ENCODE results near the gene NANOGP8. TPM values are rescaled to one million over a fixed set of nuclear protein-coding genes. Genes with fewer than 3 reads are reported as not detected.
"Not testable (repeated sequence)": the region's sequence is repeated elsewhere in the genome, so short reads cannot be mapped to it uniquely, and the experiment has no call there.

Gene NANOGP8, protein sequence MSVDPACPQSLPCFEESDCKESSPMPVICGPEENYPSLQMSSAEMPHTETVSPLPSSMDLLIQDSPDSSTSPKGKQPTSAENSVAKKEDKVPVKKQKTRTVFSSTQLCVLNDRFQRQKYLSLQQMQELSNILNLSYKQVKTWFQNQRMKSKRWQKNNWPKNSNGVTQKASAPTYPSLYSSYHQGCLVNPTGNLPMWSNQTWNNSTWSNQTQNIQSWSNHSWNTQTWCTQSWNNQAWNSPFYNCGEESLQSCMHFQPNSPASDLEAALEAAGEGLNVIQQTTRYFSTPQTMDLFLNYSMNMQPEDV
- not detected in 2 replicates for total RNA-seq

GRCh38 chr15:35085176-35085919 lies at the start of gene NANOGP8:
Gene NANOGP8 (minus strand): TSS chr15:35085295. CDS start chr15:35085110, 185 bp downstream.
- DNase-seq = not testable (repeated sequence)

DNA sequence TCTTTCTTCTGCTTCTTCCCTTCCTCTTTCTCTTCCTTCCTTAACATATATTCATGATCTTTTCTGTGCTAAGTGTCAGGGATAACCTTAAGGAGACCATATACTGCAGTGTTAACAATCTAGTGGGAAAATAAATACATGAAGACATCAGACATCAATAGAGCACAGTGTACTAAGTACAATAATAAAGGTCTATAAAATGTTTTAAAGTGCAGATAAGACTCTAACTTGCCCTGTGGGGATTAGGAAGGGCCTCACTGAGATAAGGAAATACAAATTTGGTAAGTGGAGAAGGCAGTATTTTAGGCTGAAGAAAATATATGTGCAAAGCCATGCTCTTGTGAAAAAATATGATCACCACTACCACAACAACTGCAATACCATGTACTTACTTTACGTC lies 49.2 kb upstream of the NANOGP8 start:
- DNase-seq = no peak

GRCh38 chr15:35130245-35130644 lies 45.1 kb upstream of the NANOGP8 start:
- no peak for DNase-seq

DNA sequence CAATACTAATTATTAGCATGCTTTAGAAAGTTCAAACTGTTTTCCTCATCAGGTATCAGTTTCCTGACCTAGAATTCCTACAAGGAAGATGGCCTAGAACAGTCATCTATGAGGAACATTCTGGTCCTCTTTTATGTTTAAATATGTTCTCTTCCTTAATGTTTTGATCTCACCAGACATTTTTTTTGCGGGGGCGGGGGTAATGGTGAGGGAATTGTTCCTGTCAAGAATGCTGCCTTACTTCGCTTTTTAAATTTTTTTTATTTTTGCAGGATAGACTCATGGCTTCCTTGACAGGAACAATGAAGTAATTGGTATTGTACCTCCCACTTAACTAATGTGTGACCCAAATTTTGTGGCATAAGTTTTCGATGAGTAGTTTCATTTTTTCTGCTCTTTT lies 44.3 kb upstream of the NANOGP8 start:
- no peak for DNase-seq

- DNase-seq = no peak
Measured at GRCh38 chr15:35127717-35128116, 42.6 kb upstream of the NANOGP8 start.

DNA sequence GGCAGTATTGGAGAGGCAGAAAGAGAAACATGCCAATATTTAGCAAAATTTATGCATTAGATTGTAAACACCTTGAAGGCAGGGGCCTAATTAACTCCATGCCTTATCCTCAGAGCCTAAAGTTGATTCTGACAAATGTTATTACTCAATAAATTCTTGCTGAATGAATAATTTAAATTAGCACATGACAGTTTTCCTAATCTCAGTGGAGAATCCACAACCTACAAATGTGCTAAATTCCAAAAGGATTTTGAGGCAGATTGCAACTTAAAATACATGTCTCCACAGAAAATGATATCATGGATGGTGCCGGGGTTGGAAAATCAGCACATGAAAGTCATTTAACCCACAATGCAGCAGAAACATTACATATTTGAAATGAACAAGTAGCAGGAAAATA lies 41.1 kb upstream of the NANOGP8 start:
- no peak for DNase-seq

DNA sequence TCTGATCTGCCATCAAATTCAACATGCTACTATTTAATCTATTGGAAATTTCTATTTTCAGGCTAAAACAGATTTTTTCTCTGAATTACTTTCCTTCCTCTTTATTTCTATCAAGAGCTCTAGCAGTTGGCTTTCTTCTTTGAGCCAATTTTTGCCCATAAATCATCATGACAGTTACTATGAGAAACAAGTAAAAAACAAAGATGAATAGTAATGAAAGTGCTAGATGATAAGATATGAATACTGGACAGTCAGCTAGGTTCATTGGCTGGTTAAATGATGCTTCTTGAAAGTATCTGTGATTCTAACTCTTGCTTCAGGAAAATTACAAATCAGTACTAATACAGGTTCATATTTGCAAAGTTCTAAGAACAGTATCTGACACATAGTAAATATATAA lies 38.6 kb upstream of the NANOGP8 start:
- no peak for DNase-seq

DNA sequence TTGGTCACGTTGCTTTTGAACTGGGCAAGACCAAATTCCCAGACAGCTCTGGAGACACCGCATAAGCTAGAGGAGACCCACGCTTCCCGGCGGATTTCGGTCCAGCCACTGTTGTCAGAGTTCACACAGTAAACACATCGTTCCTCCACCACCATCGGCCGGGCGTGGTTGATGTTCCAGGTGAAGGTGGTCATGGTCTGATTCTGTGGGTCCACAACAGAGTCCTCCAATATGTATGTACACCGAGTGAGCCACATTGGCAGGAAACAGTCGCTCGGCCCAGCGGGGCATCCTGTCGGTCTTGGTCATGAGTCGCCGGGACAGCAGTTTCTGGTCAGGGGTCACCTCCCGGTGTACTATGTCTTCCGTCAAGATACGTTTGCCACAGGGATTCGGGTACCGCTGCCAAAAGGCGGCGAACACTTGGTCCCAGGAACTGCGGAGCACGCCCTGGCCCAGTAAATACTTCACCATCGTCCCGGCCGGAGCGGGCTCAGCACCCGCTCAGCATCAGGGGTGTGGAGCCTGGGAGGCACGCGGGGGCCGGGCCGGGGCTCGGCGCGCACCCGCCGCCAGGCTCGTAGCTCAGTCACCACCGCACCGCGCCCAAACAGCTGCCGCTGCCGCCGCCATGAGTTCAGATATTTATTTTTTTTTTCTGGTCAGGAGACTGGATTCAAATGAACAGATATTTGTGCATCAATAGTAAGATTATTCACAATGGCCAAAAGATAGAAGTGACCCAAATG lies 36.7 kb upstream of the NANOGP8 start:
- DNase-seq = no peak

DNA sequence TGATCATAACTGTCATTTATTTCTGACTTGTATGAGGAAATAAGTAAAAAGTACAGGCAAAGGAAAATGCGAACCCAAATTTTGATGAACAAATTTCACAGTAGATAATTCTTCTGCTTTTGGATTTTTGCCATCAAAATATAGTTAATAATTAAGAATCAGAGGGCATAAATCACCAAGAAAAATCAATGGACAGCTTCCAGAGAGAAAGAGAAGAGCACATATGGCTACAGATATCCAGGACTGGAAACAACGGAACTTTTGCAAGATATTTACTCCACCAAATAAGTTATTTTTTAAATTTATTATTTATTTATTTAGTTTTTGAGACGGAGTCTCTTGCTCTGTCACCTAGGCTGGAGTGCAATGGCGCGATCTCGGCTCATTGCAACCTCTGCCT lies 35.1 kb upstream of the NANOGP8 start:
- DNase-seq = no peak

DNA sequence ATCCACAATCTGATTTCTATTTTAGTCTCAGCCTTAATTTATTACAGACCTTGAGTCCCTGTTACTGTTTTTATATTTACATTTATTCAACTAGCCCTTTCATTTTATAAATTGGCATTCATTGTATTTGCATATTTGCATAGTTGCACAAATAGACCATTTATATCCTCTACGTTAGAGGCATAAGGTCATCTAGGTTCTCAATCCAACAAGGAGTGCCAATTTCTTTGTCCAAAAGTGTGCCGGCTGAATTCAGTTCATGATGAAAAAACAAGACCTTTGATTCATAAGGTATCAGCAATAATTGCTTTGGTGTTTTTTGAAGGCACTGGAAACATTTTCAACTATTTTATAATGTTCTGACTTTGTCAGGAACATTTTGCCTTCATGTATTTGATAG lies 33.9 kb upstream of the NANOGP8 start:
- no peak for DNase-seq

DNA sequence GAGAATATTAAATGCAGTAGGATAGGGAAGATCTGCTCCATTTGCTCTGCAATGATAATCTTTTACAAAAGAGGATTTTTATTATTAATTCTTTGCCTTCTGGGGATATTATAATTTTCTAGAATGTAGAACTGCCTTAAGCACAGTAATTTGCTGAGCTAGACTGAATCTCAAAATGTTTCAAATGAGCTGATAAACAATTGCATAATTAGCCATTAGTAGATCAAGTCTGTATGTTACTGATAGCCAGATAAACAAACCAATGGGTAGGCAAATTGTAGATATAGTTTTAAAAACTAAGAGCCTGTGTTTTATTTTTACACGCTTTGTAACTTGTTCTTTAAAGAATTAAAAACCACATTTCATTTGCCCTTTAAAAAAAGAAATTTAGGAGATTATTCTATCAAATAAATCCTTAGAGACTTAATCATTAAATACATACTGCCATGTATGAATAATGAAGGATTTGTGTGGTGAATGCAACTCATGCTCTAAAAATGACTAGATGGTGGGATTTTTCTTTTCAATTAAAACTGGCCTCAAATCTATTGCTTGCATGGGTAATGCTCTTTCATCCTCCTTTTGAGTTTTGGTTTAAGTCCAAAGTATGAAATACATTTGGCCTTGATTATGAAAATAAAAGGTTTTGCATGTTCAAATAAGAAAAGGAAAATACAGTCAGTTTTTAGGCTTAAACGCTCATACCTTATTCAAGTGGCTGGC lies 32.6 kb upstream of the NANOGP8 start:
- DNase-seq = no peak

GRCh38 chr15:35115155-35115725 lies 30.1 kb upstream of the NANOGP8 start:
- no peak for DNase-seq

GRCh38 chr15:35112346-35112745 lies 27.3 kb upstream of the NANOGP8 start:
- DNase-seq = no peak

DNA sequence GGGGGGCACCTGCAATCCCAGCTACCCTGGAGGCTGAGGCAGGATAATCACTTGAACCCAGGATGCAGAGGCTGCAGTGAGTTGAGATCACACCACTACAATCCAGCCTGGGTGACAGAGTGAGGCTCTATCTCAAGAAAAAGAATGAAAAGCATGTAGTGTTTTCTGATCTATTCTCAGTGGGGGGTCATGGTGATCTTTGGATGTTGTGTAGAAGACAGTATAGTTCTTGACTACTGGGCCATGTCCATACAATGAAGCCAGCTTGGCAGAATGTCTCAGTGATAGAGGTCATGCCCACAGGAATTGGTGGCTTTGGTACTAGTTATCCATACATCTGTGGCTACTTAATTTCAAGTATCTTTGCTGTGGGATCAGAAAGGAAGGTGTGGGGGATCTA lies 26.8 kb upstream of the NANOGP8 start:
- no peak for DNase-seq

DNA sequence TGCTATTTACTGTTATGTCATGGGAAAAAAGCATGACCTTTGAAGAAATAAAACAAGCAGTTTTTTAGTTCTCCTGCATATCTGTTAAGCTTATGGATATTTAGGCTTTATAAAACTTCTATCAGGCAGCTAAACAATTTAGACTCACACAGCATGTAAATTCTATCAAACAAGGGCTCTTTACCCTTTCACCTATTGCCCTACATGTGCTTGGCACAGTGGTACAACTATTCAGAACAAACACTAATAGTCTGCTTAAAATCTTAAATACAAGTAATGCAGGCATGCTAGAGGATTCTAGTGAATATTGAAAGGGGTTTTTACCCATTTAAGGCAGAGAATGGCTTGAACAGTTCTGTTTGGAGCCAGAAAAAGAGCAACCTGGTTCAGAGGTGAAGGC lies 23.4 kb upstream of the NANOGP8 start:
- DNase-seq = no peak

DNA sequence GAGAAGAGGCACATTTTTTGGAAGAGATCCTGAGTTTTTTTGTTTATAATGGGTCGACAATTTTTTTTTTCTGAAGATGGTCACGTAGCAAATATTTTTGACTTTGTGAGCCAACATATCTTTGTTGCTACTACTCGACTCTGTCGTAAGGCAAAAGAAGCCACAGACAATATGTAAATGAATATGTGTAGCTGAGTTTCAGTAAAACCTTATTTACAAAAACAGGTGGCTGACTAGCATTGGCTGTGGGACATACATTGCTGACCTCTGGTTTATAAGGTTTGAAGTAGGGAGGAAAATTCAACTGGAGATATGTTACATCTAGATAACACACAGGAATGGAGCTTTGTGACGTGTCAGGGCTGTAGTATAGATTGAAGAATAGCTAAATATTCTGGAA lies 22.5 kb upstream of the NANOGP8 start:
- DNase-seq = no peak

DNA sequence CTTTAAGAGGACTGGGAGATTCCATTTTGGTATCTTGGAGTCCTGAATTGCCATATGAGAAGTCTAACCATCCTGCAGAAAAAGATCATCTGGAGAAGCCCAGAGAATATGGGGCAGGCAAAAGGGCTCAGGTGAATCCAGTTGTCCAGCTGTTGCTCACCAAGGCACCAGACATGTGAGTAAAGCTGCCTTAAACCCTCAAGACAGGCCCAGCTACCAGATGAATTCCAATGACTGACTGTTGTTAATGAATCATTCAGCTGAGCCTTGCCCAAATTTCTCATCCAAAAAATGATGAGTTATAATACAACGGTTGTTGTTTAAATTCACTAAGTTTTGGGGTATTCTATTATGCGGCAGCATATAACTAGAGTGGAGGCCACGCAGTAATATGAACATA lies 22.0 kb upstream of the NANOGP8 start:
- no peak for DNase-seq

- no peak for DNase-seq
Measured at GRCh38 chr15:35104526-35105147, 19.5 kb upstream of the NANOGP8 start.

DNA sequence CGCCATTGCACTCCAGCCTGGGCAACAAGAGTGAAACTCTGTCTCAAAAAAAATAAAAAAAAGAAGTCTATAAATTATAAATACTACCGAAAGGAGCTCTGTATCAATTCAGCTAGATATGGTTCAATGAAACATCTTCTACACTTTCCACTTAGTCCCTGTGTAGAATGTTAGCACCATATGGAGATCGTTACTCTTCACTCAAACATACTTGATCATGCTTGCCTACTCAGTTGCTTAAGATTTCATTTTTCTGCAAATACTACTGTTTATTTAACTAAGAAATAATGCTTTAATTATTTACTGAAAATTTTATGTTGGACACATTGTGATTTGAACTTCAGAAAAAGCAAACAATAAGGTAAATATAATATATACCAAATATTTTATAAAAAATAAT lies 17.1 kb upstream of the NANOGP8 start:
- DNase-seq = no peak

DNA sequence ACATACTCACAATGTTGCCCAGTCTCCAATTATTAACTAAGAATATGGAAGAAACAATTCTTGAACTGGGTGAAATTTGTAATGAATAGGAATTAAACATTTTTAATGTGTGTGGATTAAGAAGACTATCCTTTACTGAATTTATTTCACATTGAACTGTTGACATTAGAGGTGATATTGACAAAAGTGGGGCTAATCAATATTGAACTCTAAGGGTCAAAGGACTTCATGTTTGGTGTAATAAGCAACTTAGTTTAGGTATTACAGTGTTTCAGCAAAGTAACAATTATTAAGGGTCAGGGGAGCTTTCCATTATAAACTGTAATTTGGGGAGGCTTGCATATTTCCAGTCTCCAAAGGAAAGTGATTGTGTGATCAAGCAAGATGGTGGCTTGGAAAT lies 16.2 kb upstream of the NANOGP8 start:
- DNase-seq = no peak

GRCh38 chr15:35098737-35099136 lies 13.6 kb upstream of the NANOGP8 start:
- no peak for DNase-seq

DNA sequence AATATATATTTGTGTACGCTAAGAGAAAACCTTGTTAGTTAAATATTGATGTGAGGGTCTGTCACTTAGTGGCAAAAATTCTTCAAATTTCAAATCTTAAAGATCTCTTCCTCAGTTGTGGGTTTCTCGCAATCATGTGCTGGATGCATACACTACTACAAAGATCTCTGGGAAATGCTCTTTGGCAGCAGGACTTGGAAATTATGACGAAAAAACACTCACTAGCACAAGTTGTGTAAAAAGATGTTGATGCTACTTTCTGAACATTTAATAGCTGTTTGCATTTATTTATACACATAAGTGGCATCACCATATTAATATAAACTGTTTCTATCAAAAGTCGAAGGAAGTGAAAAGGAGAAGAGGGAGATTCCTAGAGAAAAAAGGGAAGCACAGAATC lies 10.8 kb upstream of the NANOGP8 start:
- DNase-seq = no peak
